Epithelial cell of proximal tubule (primary cell): Measurements from ENCODE around the gene EHD2. TPM values are rescaled to one million over a fixed set of nuclear protein-coding genes. Genes with fewer than 3 reads are reported as not detected.
A peak's percentile ranks its signal among the peaks of the same experiment; 100 is the strongest.

Source experiments
- DNase-seq: peaks from one replicate; pipeline ENCODE4 v3.0.0-alpha.2; 2011; ENCODE audit warnings: low read depth
- H3K4me3 ChIP-seq: 2 replicates; pipeline ENCODE4 v1.5.1; 2011; ENCODE audit warnings: low read depth, mild to moderate bottlenecking, low read length
- total RNA-seq: library from RNA; depleted of rRNA; stranded (reverse); fragments of >200 nt; gene quantifications from 2 replicates; pipeline ENCODE4 v1.2.3, GENCODE V29; 2015
- TF ChIP-seq, protein P1 (sequence below): conservative IDR thresholded peaks from 2 replicates; pipeline ENCODE4 v1.5.1; 2012; ENCODE audit warnings: low read depth, mild to moderate bottlenecking, low read length

The EHD2 gene
- total RNA-seq, 1 donor from 2014 or later: 58.9 TPM

DNA sequence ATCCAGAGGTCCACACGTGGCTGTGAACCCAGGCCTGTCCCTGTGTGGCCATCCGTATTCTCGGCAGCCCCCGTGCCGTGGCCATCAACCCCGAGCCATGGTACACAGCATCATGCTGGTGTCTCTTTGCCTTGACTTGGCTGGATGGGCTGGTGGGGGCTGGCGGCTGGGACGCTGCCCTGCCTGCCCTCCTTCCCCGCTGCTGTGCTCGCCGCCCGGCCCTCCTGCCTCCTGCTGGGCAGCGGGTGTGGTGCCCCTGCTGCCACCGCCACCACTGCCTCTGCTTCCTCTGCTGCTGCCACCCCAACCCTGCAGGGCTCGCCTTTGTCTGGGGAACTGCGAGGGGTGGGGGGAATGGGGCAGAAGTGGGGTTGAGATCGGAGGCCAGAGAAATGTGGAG, 19.7 kb upstream of the EHD2 start:
- TF ChIP-seq, protein P1, sequence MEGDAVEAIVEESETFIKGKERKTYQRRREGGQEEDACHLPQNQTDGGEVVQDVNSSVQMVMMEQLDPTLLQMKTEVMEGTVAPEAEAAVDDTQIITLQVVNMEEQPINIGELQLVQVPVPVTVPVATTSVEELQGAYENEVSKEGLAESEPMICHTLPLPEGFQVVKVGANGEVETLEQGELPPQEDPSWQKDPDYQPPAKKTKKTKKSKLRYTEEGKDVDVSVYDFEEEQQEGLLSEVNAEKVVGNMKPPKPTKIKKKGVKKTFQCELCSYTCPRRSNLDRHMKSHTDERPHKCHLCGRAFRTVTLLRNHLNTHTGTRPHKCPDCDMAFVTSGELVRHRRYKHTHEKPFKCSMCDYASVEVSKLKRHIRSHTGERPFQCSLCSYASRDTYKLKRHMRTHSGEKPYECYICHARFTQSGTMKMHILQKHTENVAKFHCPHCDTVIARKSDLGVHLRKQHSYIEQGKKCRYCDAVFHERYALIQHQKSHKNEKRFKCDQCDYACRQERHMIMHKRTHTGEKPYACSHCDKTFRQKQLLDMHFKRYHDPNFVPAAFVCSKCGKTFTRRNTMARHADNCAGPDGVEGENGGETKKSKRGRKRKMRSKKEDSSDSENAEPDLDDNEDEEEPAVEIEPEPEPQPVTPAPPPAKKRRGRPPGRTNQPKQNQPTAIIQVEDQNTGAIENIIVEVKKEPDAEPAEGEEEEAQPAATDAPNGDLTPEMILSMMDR: no peak

GRCh38 chr19:47693903-47694302, 19.3 kb upstream of the EHD2 start:
- TF ChIP-seq, protein P1: no peak
- DNase-seq: no peak
- H3K4me3 ChIP-seq: no peak overlapping the region

More for the DNA sequence above, 19.7 kb upstream of the EHD2 start:
- no peak for DNase-seq
- no peak overlapping the region for H3K4me3 ChIP-seq

GRCh38 chr19:47694466-47695273, 18.6 kb upstream of the EHD2 start:
- DNase-seq: no peak
- H3K4me3 ChIP-seq: no peak overlapping the region
- TF ChIP-seq, protein P1: no peak

- no peak for DNase-seq
- TF ChIP-seq, protein P1: no peak
- no peak overlapping the region for H3K4me3 ChIP-seq
These were observed 17.5 kb upstream of the EHD2 start for GRCh38 chr19:47695533-47696262.

GRCh38 chr19:47696635-47697034, 16.6 kb upstream of the EHD2 start:
- H3K4me3 ChIP-seq: no peak overlapping the region
- TF ChIP-seq, protein P1: no peak
- no peak for DNase-seq

- TF ChIP-seq, protein P1: peak; percentile 99
- no peak overlapping the region for H3K4me3 ChIP-seq
- DNase-seq: no peak
These were observed 15.2 kb upstream of the EHD2 start for GRCh38 chr19:47697863-47698609.
